Panc1 (cell line): Measurements from ENCODE around the gene NSMCE1. TPM values are rescaled to one million over a fixed set of nuclear protein-coding genes. Genes with fewer than 3 reads are reported as not detected.

Experiments
- ATAC-seq: fragments of 200-7000 bp; cut with Tn5 transposase; 2 replicates; pipeline ENCODE4 v1.9.1; 2020; ENCODE audit warnings: mild to moderate bottlenecking, moderate library complexity
- BruUV-seq: library from RNA; stranded (reverse); fragments of 400-500 nt; replicated peaks from 2 replicates; lab custom pipeline; 2021; lab: Mats Ljungman, UMichigan
- CTCF ChIA-PET: fragments of 300-600 bp; sonication (Branson Sonifier 250); formaldehyde crosslinking; loops from one replicate; lab custom pipeline; 2022; ENCODE audit warnings: antibody characterized with exemption; lab: Charles Lee
- POLR2A ChIA-PET: fragments of 300-600 bp; sonication (Branson Sonifier 250); formaldehyde crosslinking; loops from one replicate; lab custom pipeline; 2022; ENCODE audit warnings: antibody characterized with exemption; lab: Charles Lee
- DNase-seq: peaks from one replicate; pipeline ENCODE4 v3.0.0-alpha.2; 2010; ENCODE audit warnings: low read depth, low spot score
- H3K27ac ChIP-seq: 2 replicates; pipeline ENCODE4 v1.5.1; 2011; ENCODE audit warnings: mild to moderate bottlenecking, low read length, inconsistent platforms
- H3K27me3 ChIP-seq: fragments of 200-500 bp; sonication (Bioruptor generic); 2 replicates; pipeline ENCODE4 v1.6.0; 2014; ENCODE audit warnings: low read length, inconsistent platforms; ENCODE audit not compliant: control insufficient read depth, insufficient read depth
- H3K36me3 ChIP-seq: fragments of 200-500 bp; sonication (Bioruptor generic); 2 replicates; pipeline ENCODE4 v1.5.1; 2014; ENCODE audit warnings: inconsistent platforms, mild to moderate bottlenecking, low read length, moderate library complexity; ENCODE audit not compliant: control insufficient read depth, insufficient read depth
- H3K4me1 ChIP-seq: 2 replicates; pipeline ENCODE4 v1.5.1; 2011; ENCODE audit warnings: inconsistent platforms, mild to moderate bottlenecking, low read length, moderate library complexity; ENCODE audit not compliant: control insufficient read depth, insufficient read depth
- H3K4me3 ChIP-seq, 2 experiments: 2 replicates each; pipeline ENCODE4 v1.5.1; 2011 to 2012; ENCODE audit warnings: low read depth in 2 of 2, low read length in 2 of 2, mild to moderate bottlenecking in 2 of 2, inconsistent platforms in 1 of 2, moderate library complexity in 1 of 2
- H3K9me3 ChIP-seq: fragments of 200-500 bp; sonication (Bioruptor generic); 2 replicates; pipeline ENCODE4 v1.5.1; 2014; ENCODE audit warnings: low read depth, mild to moderate bottlenecking, inconsistent platforms, low read length, moderate library complexity; ENCODE audit not compliant: control insufficient read depth, insufficient read depth
- POLR2AphosphoS5 ChIP-seq: IDR thresholded peaks from 2 replicates; pipeline ENCODE4 v1.6.1; 2012; ENCODE audit warnings: mild to moderate bottlenecking, low read depth, low read length, moderate library complexity
- REST ChIP-seq, 2 experiments: IDR thresholded peaks; 2 replicates each; pipeline ENCODE4 v1.6.1; 2011 to 2012; ENCODE audit warnings: low read depth in 2 of 2, control low read depth in 1 of 2, low read length in 1 of 2, mild to moderate bottlenecking in 1 of 2, moderate library complexity in 1 of 2; ENCODE audit not compliant: insufficient read depth in 1 of 2
- SIN3A ChIP-seq: IDR thresholded peaks from 2 replicates; pipeline ENCODE4 v1.6.1; 2012; ENCODE audit warnings: low read depth, mild to moderate bottlenecking, low read length, moderate library complexity, borderline replicate concordance; ENCODE audit not compliant: insufficient read depth
- TCF7L2 ChIP-seq: IDR thresholded peaks from 2 replicates; pipeline ENCODE4 v1.6.1; 2011; ENCODE audit warnings: mild to moderate bottlenecking, low read depth, low read length, inconsistent platforms
- in situ Hi-C: cut with HindIII; loops from 2 replicates; pipeline ENCODE4 v1.10.0; 2016; ENCODE audit warnings: low sequenced_read_pairs, low pct_unique_long_range_greater_than_20kb
- intact Hi-C: fragments of 100-400 bp; cut with micrococcal nuclease; formaldehyde crosslinking; loops from one replicate; pipeline ENCODE4 v1.10.0; 2022; ENCODE audit not compliant: unreplicated experiment
- total RNA-seq: library from RNA; stranded (reverse); gene quantifications from one replicate; pipeline ENCODE4 v1.2.1, GENCODE V29; 2021; ENCODE audit not compliant: unreplicated experiment
- TF ChIP-seq, protein P1 (sequence below): fragments of 450-650 bp; IDR thresholded peaks from 2 replicates; pipeline ENCODE4 v1.5.1; 2017; ENCODE audit warnings: mild to moderate bottlenecking

NSMCE1 gene
- total RNA-seq, 1 experiment from 2014 or later = 48.2 TPM

GRCh38 chr16:27241658-27242057 lies 26.9 kb downstream of the NSMCE1 start:
- peaks cover 11% of the 10 kb centered on the region; the same call in 1 of the 2 replicates for H3K4me1 ChIP-seq
- POLR2A ChIA-PET = no interaction called here
- in situ Hi-C loops (no loop called here), intact Hi-C loops (no loop called here)
- H3K27me3 ChIP-seq = no peaks in the 10 kb centered on the region
- ATAC-seq (no peak), DNase-seq (no peak)
- H3K36me3 ChIP-seq = no peaks in the 10 kb centered on the region
- H3K9me3 ChIP-seq = no peaks in the 10 kb centered on the region
- BruUV-seq = no TSS peak
- no peak overlapping the region for H3K27ac ChIP-seq
- TF ChIP-seq POLR2AphosphoS5 = no peak
- no peak for TF ChIP-seq REST (IDR thresholded peaks at IDR 0.05; ENCODE audit: insufficient read depth in 1 of 2, low read depth in 2 of 2, low read length in 1 of 2)
- TF ChIP-seq SIN3A = no peak
- TF ChIP-seq TCF7L2 = no peak
- TF ChIP-seq, protein P1, sequence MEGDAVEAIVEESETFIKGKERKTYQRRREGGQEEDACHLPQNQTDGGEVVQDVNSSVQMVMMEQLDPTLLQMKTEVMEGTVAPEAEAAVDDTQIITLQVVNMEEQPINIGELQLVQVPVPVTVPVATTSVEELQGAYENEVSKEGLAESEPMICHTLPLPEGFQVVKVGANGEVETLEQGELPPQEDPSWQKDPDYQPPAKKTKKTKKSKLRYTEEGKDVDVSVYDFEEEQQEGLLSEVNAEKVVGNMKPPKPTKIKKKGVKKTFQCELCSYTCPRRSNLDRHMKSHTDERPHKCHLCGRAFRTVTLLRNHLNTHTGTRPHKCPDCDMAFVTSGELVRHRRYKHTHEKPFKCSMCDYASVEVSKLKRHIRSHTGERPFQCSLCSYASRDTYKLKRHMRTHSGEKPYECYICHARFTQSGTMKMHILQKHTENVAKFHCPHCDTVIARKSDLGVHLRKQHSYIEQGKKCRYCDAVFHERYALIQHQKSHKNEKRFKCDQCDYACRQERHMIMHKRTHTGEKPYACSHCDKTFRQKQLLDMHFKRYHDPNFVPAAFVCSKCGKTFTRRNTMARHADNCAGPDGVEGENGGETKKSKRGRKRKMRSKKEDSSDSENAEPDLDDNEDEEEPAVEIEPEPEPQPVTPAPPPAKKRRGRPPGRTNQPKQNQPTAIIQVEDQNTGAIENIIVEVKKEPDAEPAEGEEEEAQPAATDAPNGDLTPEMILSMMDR = no peak
- CTCF ChIA-PET = no interaction called here
- no peak overlapping the region for H3K4me3 ChIP-seq

GRCh38 chr16:27240948-27241531 lies 27.5 kb downstream of the NSMCE1 start:
- intact Hi-C loops = no loop called here
- POLR2A ChIA-PET = no interaction called here
- no TSS peak for BruUV-seq
- in situ Hi-C loops = no loop called here
- CTCF ChIA-PET = no interaction called here
- Histone ChIP-seq H3K27me3 (no peaks in the 10 kb centered on the region), H3K4me3 (no peak overlapping the region), H3K4me1 (peaks cover 11% of the 10 kb centered on the region; the same call in 1 of the 2 replicates), H3K36me3 (no peaks in the 10 kb centered on the region), H3K9me3 (no peaks in the 10 kb centered on the region), H3K27ac (no peak overlapping the region)
- DNase-seq = no peak
- TF ChIP-seq SIN3A (no peak), TCF7L2 (no peak), REST (IDR thresholded peaks at IDR 0.05; ENCODE audit: insufficient read depth in 1 of 2, low read depth in 2 of 2, low read length in 1 of 2) (no peak), POLR2AphosphoS5 (no peak)
- TF ChIP-seq, protein P1 = no peak
- no peak for ATAC-seq
